NCI-H1694 treated with DMSO at 0.1 percent for 48 hours (cell line): ENCODE results near the gene C1GALT1.
"Not testable (repeated sequence)": the region's sequence is repeated elsewhere in the genome, so short reads cannot be mapped to it uniquely, and the experiment has no call there.

Experiments used
- DNase-seq: peaks from one replicate; lab custom pipeline; 2025; lab: John Stamatoyannopoulos, UW

The C1GALT1 gene

DNA sequence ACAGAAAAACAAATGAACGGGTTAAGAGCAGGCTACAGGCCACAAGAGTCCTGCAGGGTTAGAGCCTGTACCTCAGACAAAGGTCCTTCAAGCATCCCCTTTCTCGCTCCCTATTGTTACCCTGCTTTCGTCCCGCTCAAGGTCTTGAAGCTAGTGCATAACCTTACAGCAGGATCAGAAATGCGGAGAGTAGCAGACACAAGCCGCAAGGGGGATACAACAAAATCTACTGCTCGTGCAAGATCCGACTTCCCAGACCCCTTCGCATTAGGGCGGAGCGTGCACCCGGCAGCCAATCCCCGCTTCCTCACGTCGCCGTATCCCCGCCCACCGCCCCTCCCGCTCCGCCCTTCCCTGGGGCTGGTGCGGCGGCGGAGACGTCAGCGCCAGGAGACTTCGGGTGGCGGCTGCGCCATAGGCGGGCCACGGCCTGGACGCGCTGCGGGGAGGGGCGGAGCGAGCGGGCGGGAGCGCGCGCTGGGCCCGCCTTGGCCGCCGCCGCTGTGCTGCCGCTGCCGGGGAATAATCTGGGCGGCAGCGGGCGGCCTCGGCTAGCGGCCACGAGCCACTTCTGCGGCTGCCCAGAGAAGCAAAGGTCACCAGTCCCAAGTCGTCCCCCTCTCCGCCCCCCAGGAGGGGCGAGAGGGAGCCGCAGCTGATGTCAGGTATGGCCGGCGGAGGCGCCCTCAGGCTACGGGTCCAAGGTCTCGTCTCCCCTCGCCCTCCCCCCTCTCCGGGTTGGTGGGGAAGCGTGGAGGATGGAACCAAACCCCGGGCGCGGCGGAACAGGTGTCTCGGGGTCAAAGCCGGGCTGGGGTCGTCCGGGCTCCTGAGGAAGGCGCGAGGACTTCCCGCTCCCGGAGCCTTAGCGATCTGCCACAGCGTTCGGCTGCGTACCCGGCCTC is at the start of gene C1GALT1:
C1GALT1 (plus strand) TSS at position 389 of the 905 bp plus-strand sequence. CDS start 51,776 bp downstream, outside the sequence.
- DNase-seq, result peak; percentile 95

DNA sequence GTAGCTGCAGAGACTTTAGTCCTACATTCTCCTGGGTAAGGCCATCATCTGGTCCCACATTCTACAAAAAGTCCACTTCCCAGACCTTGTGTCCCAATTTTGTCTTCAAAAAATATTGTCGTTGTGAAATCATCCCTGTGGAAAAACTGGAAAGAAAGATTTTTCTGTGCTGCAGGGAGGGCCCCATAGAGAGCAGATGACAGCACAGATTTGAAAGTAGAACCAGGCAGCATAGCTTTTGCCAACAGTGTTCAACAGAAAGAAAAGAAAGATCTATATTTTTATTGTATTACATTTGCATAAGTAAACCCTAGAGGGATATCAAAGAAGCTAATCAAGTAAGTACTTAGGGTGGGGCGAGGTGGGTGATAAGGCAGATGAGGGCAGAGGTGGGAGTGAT is 48.3 kb upstream of the C1GALT1 start:
- DNase-seq, result no peak

DNA sequence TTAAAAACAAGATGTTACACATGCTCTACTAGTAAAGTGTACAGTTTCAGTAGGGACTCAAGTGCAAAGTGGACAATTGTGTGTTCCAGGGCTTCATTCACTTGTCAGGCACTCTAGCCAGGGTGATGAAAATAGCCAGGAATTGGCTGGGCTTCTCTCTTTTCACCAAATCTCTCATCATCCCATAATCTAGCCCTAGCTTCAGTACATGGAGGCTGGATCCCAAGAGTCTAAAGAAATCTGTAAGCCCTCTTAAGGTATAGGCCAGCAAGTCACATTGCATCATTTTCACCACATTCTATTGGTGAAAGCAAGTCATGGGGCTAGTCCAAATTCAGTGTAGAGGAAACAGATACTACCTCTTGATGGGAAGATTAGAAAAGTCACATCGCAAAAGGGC is 47.3 kb upstream of the C1GALT1 start:
- DNase-seq, result no peak

GRCh38 chr7:7135924-7136323 is 46.4 kb upstream of the C1GALT1 start:
- DNase-seq, result not testable (repeated sequence)

DNA sequence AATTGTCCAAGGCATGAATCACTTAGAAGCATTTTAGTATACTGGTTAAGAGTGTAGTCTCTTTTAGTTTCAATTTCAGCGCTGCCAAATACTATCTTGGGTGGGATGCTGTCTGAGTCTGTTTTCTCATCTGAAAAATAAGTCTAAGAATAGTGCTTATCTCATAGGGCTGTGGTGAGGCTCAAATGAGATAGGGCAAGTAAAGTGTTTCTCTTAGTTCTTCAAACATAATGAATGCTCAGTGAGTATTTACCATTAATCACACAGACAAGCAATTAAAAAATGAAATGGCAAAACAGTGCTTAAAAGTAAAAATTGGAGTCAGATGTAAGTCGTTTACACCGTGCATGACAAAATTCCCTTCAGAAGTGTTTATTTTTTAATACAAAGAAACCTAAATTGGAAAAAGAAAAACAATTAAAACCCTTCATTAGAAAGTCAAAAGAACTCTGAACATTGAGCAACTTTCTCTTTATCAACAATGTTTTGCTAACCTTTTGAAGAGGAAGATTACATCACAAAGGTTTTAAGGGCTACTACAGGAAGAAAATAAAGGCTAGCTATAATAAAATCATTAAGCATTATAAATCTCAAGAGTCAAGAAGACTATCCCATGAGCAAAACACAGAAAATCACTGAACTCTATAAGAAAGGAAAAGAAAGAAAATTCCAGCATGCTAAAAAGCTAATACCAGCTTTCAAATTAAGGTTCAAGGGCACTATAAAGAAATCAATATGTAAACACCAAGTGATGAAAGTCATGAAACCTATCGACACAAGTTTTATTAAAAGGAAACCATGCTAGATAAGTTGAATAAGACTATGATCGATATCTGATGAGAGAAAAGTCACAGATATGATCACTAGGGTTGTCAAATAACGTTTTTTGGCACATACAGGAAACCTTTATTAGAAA is 45.6 kb upstream of the C1GALT1 start:
- DNase-seq, result no peak

DNA sequence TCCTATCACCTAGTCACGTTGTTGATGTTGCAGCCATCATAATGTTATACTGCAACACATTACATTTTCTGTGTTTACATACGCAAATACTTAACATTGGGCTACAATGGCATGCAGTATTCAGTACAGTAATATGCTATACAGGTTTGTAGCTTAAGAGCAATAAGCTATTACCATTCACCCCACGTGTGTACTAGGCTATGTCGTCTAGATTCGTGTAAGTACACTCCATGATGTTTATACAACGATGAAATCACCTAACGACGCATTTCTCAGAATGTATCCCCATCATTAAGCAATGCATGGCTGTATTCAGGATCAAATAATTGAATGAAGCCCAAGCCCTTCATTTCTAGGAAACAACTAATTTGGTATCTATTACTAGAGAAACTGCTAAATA is 43.4 kb upstream of the C1GALT1 start:
- DNase-seq, result no peak

GRCh38 chr7:7143404-7143803 is 38.9 kb upstream of the C1GALT1 start:
- DNase-seq, result not testable (repeated sequence)

GRCh38 chr7:7145151-7145550 is 37.2 kb upstream of the C1GALT1 start:
- DNase-seq, result not testable (repeated sequence)

GRCh38 chr7:7146837-7147236 is 35.5 kb upstream of the C1GALT1 start:
- no peak for DNase-seq

- DNase-seq, result no peak
These were observed 33.4 kb upstream of the C1GALT1 start for GRCh38 chr7:7148798-7149481.

DNA sequence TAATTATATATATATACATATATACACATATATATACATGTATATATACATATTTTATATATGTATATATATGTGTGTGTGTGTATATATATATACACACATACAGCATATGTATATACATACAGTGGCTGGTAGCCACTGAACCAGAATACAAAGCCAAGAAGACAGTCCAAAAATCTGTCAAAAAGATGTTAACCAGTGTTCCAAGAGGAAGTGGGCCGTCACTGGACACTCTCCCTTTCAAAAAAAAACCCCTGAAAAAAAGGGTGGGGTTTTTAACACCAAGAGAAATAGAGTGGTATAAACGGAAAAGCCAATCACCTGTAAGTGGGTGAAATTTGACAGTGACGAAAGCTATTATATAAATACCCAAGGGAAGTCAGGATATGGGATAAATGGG is 31.1 kb upstream of the C1GALT1 start:
- DNase-seq, result no peak

DNA sequence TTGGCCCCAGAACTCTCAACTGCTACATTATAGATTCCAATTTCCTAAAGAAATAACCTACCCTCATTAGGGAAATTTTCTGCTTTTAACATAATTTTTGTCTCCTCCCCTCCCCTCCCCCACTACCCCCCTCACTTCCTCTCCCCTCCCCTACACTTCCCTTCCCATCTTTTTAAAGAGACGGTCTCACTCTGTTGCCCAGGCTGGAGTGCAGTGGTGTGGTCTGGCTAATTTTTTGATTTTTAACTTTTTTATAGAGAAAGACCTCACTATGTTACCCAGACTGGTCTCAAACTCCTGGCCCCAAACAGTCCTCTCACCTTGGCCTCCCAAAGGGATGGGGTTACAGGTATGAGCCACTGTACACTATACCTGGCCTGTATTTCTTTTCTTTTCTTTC is 30.5 kb upstream of the C1GALT1 start:
- no peak for DNase-seq

GRCh38 chr7:7152315-7152714 is 30.0 kb upstream of the C1GALT1 start:
- DNase-seq, result no peak

- DNase-seq, result not testable (repeated sequence)
These were observed 28.0 kb upstream of the C1GALT1 start for GRCh38 chr7:7154355-7154754.

DNA sequence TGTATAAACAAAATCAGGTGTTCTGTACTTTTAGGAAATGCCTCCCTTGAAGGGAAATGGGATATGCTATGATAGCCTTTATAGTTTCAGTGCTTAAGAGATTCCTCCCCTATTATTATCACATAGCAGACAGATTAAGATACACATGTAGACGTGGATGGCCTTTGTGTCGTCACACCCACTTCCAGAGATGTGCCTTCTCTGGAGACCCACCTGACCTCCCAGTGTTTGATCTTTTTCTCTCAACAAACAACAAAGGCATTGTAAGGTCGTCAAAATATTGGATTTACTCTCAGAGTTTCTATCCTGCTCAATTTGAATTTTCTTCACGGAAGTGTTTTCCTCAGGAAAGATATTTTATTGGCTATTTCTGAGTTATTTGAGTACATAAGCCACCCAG is 25.7 kb upstream of the C1GALT1 start:
- DNase-seq, result no peak

GRCh38 chr7:7157177-7157886 is 25.0 kb upstream of the C1GALT1 start:
- DNase-seq, result no peak

- DNase-seq, result no peak
These were observed 24.5 kb upstream of the C1GALT1 start for GRCh38 chr7:7157887-7158271.

- DNase-seq, result no peak
These were observed 23.2 kb upstream of the C1GALT1 start for GRCh38 chr7:7159063-7159658.

DNA sequence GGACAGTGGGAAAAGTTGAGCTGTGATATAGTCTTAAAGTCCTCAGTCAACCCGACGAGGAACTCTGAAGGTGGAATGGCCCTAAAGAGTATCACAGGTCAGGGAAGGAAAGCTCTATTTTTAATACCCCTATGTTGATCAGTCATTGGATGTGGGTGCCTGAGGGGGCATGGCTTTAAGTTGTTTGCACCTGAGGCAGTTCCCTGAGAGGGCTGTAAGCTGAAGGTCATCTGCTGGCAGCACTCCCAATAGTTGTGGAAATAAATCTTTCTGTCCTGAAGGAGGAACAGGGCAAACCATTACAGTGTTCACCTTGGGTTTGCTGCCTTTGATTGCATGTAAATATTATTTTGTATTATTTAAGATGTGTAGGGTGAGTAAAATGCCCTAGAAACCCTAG is 17.8 kb upstream of the C1GALT1 start:
- DNase-seq, result no peak

- no peak for DNase-seq
These were observed 17.0 kb upstream of the C1GALT1 start for GRCh38 chr7:7165372-7165771.

DNA sequence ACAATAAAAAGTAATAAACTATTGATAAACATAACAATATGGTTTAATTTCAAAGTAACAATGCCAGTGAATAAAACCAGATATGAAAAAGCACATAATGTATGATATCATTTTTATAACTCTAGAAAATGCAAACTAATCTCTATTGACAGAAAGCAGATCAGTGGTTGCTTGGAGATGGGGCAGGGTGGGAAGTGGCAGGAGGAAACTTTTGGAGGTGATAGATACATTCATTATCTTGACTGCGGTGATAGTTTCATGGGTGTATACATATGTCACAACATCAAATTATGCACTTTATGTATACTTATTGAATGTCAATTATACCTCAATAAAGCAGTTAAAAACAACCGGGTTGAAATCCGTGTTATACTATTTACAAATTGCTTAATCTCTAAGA is 16.0 kb upstream of the C1GALT1 start:
- no peak for DNase-seq
